NCI-H146 treated with DMSO at 0.1 percent for 48 hours (cell line): Measurements from ENCODE around the gene CEP162.
"Not testable (repeated sequence)": the region's sequence is repeated elsewhere in the genome, so short reads cannot be mapped to it uniquely, and the experiment has no call there.

Experiments used
- DNase-seq: peaks from one replicate; lab custom pipeline; 2025; ENCODE audit not compliant: unreplicated experiment; lab: John Stamatoyannopoulos, UW

CEP162 gene, protein sequence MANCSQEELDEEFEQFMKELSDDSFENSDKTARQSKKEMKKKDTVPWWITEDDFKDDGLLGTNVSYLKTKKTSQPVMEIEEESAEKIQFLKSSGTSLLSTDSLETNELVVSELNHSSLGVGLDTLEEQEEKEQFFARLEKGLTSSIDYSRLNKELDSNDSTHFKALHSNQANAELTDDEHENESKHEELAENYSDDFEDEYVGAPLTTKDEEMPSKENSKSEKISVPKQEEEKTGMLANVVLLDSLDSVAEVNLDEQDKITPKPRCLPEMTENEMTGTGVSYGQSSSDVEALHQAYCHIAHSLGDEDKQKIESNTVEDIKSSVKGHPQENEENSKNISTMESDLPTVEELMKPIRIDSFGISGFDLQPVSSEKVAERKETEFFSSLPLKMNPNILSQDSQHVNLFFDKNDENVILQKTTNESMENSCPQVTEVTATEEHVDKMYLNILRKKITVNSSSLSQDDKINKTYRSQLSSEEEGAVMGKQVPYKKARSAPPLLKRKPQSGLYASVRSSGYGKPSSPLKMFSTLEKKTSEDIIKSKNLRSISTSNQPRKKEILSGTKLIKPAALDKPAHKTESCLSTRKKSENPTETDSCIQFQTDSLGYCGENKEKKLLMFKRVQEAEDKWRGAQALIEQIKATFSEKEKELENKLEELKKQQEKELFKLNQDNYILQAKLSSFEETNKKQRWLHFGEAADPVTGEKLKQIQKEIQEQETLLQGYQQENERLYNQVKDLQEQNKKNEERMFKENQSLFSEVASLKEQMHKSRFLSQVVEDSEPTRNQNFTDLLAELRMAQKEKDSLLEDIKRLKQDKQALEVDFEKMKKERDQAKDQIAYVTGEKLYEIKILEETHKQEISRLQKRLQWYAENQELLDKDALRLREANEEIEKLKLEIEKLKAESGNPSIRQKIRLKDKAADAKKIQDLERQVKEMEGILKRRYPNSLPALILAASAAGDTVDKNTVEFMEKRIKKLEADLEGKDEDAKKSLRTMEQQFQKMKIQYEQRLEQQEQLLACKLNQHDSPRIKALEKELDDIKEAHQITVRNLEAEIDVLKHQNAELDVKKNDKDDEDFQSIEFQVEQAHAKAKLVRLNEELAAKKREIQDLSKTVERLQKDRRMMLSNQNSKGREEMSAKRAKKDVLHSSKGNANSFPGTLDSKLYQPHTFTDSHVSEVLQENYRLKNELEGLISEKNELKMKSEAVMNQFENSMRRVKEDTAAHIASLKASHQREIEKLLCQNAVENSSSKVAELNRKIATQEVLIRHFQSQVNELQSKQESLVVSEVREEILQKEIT (N-terminal part only)

DNA sequence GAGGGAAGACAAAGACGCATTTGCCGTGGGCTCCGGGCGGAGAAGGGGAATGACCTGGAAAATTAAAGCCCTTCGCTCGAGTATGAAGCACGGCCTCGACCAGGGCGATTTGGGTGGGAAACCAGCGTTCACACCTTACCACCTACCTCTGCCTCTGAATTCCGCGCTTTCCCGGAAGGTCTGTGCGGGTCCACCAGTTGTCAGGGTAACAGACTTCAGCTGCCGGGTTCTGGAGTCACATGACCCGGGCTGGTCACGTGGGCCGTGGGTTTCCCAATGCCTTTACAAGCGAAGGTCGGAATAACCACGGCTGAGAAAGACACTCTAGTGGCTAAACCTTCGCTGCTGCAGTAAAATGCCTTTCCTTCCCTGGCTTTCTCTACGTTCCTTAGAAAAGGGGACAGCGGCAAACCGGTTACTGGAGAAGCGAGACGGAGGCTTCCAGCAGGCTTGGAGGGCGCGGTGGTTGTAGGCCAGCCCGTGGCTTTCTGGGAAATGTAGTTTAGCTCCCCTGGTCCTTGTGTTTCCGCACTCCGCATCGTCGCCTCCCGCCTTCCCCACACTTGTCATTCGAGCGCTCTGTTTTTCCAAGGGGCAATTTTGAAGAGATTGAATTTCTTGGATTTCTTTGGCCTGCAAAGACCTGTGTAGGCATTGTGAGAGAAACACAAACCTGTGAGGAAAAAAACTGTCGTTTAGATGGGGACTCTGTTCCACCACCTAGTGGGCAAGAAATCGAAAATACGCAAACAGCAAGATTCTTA, at the start of gene CEP162:
Gene CEP162, minus strand, starts transcription at position 210 of the 764 bp plus-strand sequence. CDS start 1,250 bp downstream, outside the sequence.
- peak; percentile 94 for DNase-seq

DNA sequence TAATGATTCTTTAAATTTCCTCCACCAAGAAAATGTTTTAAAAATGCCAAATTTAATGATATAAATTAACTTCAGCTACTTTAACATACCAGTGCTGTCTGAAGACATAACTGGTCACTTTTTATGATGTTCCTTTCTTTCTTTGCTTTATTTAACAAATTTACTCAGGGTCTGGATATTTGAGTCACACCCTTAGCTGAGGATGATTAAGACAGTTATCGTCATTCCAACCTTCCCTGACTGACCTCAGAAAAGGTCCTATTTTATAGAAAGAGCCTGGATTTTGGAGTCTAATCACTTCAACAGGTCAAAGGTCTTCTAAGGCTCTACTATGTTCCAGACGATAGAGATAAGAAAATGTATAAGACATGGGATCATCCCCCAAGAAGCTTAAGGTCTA, 47.4 kb upstream of the CEP162 start:
- no peak for DNase-seq

DNA sequence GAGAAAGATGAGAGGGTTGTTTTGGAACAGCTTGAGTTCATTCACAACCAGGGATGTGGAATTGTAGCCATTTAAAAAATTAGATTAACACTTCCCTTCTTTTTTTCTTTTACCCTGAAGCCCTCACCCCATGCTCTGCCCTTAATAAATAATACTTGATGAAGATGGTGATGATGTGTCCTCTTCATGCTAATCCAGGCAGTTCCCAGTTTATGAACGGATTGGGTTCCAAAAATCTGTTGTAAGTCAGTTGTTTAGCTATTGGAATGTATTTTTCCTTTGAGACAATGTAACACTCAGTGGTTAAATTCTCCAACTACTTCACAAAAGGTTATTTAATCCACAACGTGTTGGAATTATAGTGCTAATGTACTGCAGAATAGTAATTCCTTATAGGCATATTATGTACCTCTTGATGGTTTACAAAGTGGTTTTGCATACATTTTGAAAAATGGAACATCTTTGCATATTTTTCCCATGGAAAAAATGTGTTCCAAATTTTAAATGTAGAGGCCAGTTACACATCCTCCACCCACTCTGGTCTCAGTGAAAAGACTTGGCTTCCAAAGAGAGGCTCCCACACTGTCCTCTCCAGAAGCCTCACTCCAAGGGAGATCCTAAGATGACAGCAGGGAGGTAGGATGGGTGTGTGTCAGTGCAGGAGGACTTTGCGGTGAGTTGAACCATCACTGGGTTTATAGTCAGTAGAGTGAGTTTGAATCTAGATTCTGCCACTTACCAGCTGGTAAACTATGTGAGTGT, 45.8 kb upstream of the CEP162 start:
- DNase-seq = no peak

- no peak for DNase-seq
These were observed 44.9 kb upstream of the CEP162 start for GRCh38 chr6:84272298-84272697.

- no peak for DNase-seq
These were observed 43.7 kb upstream of the CEP162 start for GRCh38 chr6:84271061-84271716.

DNA sequence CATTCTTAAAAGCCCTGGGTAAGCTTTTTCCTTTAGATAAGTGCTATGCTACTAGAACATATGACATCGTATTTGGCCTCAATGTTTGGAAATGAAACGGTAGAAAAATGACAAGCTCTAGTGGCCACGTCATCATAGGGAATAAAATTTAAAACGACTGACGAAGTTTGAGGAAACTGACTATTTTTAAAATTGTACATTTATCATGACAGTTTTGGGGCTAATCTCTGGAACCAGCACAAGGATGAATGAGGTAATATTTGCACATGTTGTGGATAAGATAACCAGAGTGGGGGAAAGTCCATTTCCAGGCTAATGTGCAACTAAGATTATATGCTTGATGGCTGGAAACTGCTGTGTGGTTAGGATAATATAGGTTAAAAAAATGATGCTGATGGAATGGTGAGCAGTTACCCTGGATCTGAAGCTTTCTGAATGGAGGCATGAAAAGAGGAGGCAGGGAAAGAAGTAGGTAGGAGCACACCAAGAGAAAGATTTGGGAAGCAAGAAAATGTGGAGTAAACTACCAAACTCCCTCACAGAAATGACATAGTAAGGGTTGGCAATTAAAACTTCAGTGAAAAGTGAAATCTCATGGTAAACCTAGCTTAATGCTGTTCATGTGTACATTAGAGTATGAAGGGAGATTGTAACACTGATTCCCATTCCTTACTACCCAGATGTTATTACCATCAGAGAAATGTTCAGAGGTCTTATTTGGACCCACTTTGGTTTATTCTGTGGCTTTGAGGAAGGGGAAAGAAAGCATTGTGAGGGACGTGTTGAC, 42.7 kb upstream of the CEP162 start:
- no peak for DNase-seq

DNA sequence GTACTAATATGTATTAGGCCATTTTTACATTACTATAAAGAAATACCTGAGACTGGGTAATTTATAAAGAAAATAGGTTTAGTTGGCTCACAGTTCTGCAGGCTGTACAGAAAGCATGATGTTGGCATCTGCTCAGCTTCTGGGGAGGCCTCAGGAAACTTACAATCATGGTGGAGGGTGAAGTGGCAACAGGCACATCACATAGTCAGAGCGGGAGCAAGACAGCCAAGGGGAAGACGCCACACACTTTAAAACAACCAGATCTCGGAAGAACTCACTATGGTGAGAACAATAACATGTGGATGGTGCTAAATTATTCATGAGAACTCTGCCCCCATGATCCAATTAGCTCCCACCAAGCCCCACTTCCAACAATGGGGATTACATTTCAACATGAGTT, 41.3 kb upstream of the CEP162 start:
- no peak for DNase-seq

GRCh38 chr6:84263557-84263956, 36.1 kb upstream of the CEP162 start:
- no peak for DNase-seq

DNA sequence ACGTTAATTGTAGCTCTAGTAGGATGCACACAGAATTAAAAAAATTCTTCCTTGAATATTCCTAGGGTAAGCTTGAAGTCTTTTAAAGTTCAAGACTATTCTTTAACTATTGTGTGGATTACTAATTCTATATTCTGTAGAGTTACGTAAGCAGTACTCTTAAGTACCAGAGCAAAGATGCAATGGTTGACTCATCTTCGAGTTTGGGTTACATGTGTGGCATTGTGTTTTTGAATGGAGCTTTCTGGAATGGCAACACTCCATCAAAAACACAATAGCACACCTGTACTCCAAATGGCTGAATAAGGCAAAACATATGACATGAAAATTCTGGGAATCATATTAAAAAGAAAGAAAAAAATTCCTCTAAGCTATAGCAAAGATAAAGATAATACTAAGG, 33.5 kb upstream of the CEP162 start:
- no peak for DNase-seq

GRCh38 chr6:84260196-84260595, 32.8 kb upstream of the CEP162 start:
- DNase-seq = no peak

- no peak for DNase-seq
These were observed 31.4 kb upstream of the CEP162 start for GRCh38 chr6:84258866-84259265.

GRCh38 chr6:84258268-84258667, 30.8 kb upstream of the CEP162 start:
- DNase-seq = no peak

DNA sequence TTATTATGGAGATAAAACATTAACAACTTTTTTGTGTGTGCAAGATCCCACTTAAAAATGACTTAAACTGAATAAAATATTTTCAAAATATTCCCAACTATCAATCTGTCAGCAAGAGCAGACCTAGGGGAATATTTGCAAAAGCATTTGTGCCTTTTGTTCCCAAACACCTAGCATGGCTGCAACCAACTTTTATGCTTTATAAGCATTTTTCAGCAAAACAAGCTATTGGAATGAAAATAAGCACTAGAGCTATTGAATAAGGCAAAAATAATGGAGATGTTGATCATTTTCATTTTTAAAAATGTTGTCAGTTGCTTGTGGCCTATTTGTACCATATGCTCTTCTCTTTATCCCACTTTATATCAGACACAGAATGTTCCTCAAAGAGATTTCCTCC, 28.2 kb upstream of the CEP162 start:
- no peak for DNase-seq

GRCh38 chr6:84253380-84253779, 25.9 kb upstream of the CEP162 start:
- DNase-seq = no peak

- DNase-seq = no peak
These were observed 24.6 kb upstream of the CEP162 start for GRCh38 chr6:84251891-84252539.

DNA sequence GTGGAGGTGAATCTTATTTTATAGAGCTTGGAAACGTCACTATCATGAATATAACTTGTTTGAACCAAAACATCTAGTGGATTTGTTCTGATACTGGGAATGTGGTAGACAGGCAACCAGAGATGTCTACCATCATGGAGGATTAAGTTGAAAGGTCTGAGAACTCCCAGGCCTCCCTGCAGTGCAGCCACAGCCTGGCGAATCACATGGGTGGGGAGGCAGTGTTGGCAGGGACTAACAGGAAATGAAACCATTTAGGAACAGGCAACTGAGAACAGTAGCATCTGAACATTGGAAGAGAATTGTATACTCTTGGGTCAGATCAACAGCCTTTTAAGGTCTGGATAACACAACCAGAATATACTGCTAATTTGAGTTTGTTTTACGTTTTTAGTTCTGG, 22.3 kb upstream of the CEP162 start:
- DNase-seq = no peak

DNA sequence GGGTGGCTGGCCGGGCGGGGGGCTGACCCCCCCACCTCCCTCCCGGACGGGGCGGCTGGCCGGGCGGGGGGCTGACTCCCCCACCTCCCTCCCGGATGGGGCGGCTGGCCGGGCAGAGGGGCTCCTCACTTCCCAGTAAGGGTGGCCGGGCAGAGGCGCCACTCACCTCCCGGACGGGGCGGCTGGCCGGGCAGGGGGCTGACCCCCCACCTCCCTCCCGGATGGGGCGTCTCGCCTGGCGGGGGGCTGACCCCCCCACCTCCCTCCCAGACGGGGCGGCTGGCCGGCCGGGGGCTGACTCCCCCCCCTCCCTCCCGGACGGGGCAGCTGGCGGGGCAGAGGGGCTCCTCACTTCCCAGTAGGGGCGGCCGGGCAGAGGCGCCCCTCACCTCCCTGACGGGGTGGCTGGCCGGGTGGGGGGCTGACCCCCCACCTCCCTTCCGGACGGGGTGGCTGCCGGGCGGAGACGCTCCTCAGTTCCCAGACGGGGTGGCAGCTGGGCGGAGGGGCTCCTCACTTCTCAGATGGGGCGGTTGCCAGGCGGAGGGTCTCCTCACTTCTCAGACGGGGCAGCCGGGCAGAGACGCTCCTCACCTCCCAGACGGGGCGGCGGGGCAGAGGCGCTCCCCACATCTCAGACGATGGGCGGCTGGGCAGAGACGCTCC, 17.1 kb upstream of the CEP162 start:
- not testable (repeated sequence) for DNase-seq
